Kidney epithelial cell (primary cell): ENCODE results near the gene UNC13B. TPM values are rescaled to one million over a fixed set of nuclear protein-coding genes. Genes with fewer than 3 reads are reported as not detected.

Experiments
- DNase-seq: peaks from one replicate; pipeline ENCODE4 v3.0.0-alpha.2; 2010; ENCODE audit warnings: low read depth
- H3K27me3 ChIP-seq: 2 replicates; pipeline ENCODE4 v1.6.0; 2011; ENCODE audit warnings: low read length; ENCODE audit not compliant: control insufficient read depth, insufficient read depth
- H3K36me3 ChIP-seq: 2 replicates; pipeline ENCODE4 v1.5.1; 2011; ENCODE audit warnings: low read length; ENCODE audit not compliant: control insufficient read depth, insufficient read depth
- H3K4me3 ChIP-seq: 2 replicates; pipeline ENCODE4 v1.5.1; 2011; ENCODE audit warnings: low read depth, mild to moderate bottlenecking, control low read depth, low read length
- CTCF ChIP-seq: IDR thresholded peaks from 2 replicates; pipeline ENCODE4 v1.5.1; 2011; ENCODE audit warnings: mild to moderate bottlenecking, moderate library complexity, low read length, control low read depth, inconsistent platforms; ENCODE audit not compliant: insufficient read depth, poor library complexity, severe bottlenecking
- total RNA-seq: library from RNA; depleted of rRNA; stranded (reverse); fragments of >200 nt; gene quantifications from 2 replicates; pipeline ENCODE4 v1.2.3, GENCODE V29; 2015

The UNC13B gene
- total RNA-seq, 1 donor from 2014 or later: 30.0 TPM

GRCh38 chr9:35258660-35259474 is 97.1 kb downstream of the UNC13B start:
- peak; percentile 19 for DNase-seq
- peak; percentile 73 for TF ChIP-seq CTCF
- H3K36me3 ChIP-seq: no peaks in the 10 kb centered on the region
- no peak overlapping the region for H3K4me3 ChIP-seq
- no peaks in the 10 kb centered on the region for H3K27me3 ChIP-seq

GRCh38 chr9:35260186-35260585 is 98.4 kb downstream of the UNC13B start:
- no peak for DNase-seq
- Histone ChIP-seq H3K4me3 (no peak overlapping the region), H3K36me3 (no peaks in the 10 kb centered on the region), H3K27me3 (no peaks in the 10 kb centered on the region)
- TF ChIP-seq CTCF: no peak

GRCh38 chr9:35262064-35262463 is 100.3 kb downstream of the UNC13B start:
- no peak overlapping the region for H3K4me3 ChIP-seq
- H3K27me3 ChIP-seq: no peaks in the 10 kb centered on the region
- no peaks in the 10 kb centered on the region for H3K36me3 ChIP-seq
- no peak for DNase-seq
- no peak for TF ChIP-seq CTCF

GRCh38 chr9:35267710-35268109 is 105.9 kb downstream of the UNC13B start:
- Histone ChIP-seq H3K36me3 (no peaks in the 10 kb centered on the region), H3K4me3 (no peak overlapping the region), H3K27me3 (no peaks in the 10 kb centered on the region)
- DNase-seq: no peak
- TF ChIP-seq CTCF: no peak

GRCh38 chr9:35269919-35270318 is 108.1 kb downstream of the UNC13B start:
- no peak for DNase-seq
- Histone ChIP-seq H3K36me3 (no peaks in the 10 kb centered on the region), H3K27me3 (no peaks in the 10 kb centered on the region), H3K4me3 (no peak overlapping the region)
- no peak for TF ChIP-seq CTCF

- H3K27me3 ChIP-seq: no peaks in the 10 kb centered on the region
- DNase-seq: no peak
- no peak overlapping the region for H3K4me3 ChIP-seq
- TF ChIP-seq CTCF: no peak
- H3K36me3 ChIP-seq: no peaks in the 10 kb centered on the region
Measured at GRCh38 chr9:35271637-35272036, 109.8 kb downstream of the UNC13B start.
